Measurements from ENCODE around the gene FARP1. TPM values are rescaled to one million over a fixed set of nuclear protein-coding genes. Genes with fewer than 3 reads are reported as not detected.

FARP1 gene
- total RNA-seq, 1 donor from 2014 or later: 36.5 TPM

DNA sequence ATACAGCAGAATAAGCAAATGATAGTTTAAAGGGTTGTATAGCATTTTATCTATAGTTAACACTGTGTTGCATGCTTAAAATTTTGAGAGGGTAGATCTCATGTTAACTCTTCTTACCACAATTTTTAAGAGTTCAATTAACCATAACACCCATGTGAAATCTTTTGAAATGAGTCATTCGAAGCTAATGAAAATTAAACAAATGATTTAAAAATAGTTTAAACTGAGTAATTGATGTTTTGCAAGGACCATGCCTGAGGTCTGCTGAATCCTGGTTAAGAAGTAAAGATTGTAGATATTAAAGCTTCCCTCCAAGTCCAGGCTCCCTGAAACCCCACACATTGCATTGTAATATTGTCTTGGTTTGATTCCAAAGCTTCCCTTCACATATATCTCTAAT is 210.9 kb downstream of the FARP1 start:
- H3K4me1 ChIP-seq (ENCODE audit: control insufficient read depth in 3 of 3, insufficient read depth in 3 of 3, low read length in 3 of 3): no peaks in the 10 kb centered on the region
- no peak overlapping the region for H3K4me3 ChIP-seq (ENCODE audit: low read length in 3 of 3)
- H3K27me3 ChIP-seq (ENCODE audit: control insufficient read depth in 3 of 3, insufficient read depth in 3 of 3, low read length in 3 of 3): no peaks in the 10 kb centered on the region
- no peak overlapping the region for H3K27ac ChIP-seq (ENCODE audit: low read depth, low read length)
- no peaks in the 10 kb centered on the region for H3K9me3 ChIP-seq (ENCODE audit: control insufficient read depth in 3 of 3, low read length in 3 of 3)
- no peak overlapping the region for H3K9ac ChIP-seq (ENCODE audit: low read depth in 1 of 3, low read length in 3 of 3)
- no peaks in the 10 kb centered on the region for H3K36me3 ChIP-seq (ENCODE audit: control insufficient read depth in 3 of 3, insufficient read depth in 3 of 3, low read length in 3 of 3)

GRCh38 chr13:98358937-98359336 is 216.0 kb downstream of the FARP1 start:
- Histone ChIP-seq H3K27me3 (ENCODE audit: control insufficient read depth in 3 of 3, insufficient read depth in 3 of 3, low read length in 3 of 3) (no peaks in the 10 kb centered on the region), H3K4me3 (ENCODE audit: low read length in 3 of 3) (no peak overlapping the region), H3K36me3 (ENCODE audit: control insufficient read depth in 3 of 3, insufficient read depth in 3 of 3, low read length in 3 of 3) (no peaks in the 10 kb centered on the region), H3K9me3 (ENCODE audit: control insufficient read depth in 3 of 3, low read length in 3 of 3) (no peaks in the 10 kb centered on the region), H3K4me1 (ENCODE audit: control insufficient read depth in 3 of 3, insufficient read depth in 3 of 3, low read length in 3 of 3) (no peaks in the 10 kb centered on the region), H3K9ac (ENCODE audit: low read depth in 1 of 3, low read length in 3 of 3) (no peak overlapping the region), H3K27ac (ENCODE audit: low read depth, low read length) (no peak overlapping the region)

DNA sequence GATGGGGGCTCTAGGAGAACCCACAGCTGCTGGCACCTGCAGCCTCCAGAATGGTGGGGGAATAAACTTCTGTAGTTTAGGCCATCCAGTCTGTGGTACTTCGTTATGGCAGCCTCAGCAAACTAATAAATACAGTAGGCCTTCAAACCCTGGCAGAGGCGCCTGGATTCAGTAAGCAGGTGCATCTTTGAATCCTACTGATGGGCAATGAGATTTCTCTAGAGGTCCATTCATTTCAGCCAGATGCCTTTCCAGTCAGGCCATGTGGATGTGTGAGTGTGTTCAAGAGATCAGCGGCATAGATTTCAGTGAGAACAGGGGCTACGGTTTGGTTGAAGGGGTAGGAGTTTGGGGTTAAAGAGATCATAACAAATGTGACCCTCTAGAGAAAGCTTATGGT is 217.7 kb downstream of the FARP1 start:
- Histone ChIP-seq H3K9ac (ENCODE audit: low read depth in 1 of 3, low read length in 3 of 3) (no peak overlapping the region), H3K27me3 (ENCODE audit: control insufficient read depth in 3 of 3, insufficient read depth in 3 of 3, low read length in 3 of 3) (no peaks in the 10 kb centered on the region), H3K36me3 (ENCODE audit: control insufficient read depth in 3 of 3, insufficient read depth in 3 of 3, low read length in 3 of 3) (no peaks in the 10 kb centered on the region), H3K4me3 (ENCODE audit: low read length in 3 of 3) (no peak overlapping the region), H3K9me3 (ENCODE audit: control insufficient read depth in 3 of 3, low read length in 3 of 3) (no peaks in the 10 kb centered on the region), H3K27ac (ENCODE audit: low read depth, low read length) (no peak overlapping the region), H3K4me1 (ENCODE audit: control insufficient read depth in 3 of 3, insufficient read depth in 3 of 3, low read length in 3 of 3) (peaks cover 0 to 3% (median 0%) of the 10 kb centered on the region in 3 donors)

DNA sequence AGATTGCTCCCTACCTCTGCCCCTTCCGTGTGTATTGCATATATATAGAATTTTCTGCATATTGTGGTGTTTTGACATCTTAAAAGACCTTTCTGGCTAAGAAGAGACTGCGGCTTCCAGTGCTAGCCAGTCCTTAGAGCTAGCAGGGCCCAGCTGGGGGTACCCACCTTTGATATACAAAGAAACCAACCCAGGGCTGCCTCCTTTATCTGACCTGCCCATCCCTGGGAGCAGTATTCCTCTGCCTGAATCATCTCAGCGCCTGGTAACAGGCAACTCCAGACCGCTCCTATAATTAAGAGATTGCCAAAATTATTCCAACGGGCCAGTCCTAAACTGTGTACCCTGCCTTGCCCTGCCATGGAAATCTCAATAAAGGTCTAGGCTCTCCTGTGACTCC is 220.4 kb downstream of the FARP1 start:
- H3K9ac ChIP-seq (ENCODE audit: low read depth in 1 of 3, low read length in 3 of 3): no peak overlapping the region
- H3K9me3 ChIP-seq (ENCODE audit: control insufficient read depth in 3 of 3, low read length in 3 of 3): no peaks in the 10 kb centered on the region
- no peak overlapping the region for H3K27ac ChIP-seq (ENCODE audit: low read depth, low read length)
- H3K36me3 ChIP-seq (ENCODE audit: control insufficient read depth in 3 of 3, insufficient read depth in 3 of 3, low read length in 3 of 3): no peaks in the 10 kb centered on the region
- H3K4me3 ChIP-seq (ENCODE audit: low read length in 3 of 3): no peak overlapping the region
- no peaks in the 10 kb centered on the region for H3K27me3 ChIP-seq (ENCODE audit: control insufficient read depth in 3 of 3, insufficient read depth in 3 of 3, low read length in 3 of 3)
- H3K4me1 ChIP-seq (ENCODE audit: control insufficient read depth in 3 of 3, insufficient read depth in 3 of 3, low read length in 3 of 3): peaks cover 0 to 3% (median 0%) of the 10 kb centered on the region in 3 donors

- H3K36me3 ChIP-seq (ENCODE audit: control insufficient read depth in 3 of 3, insufficient read depth in 3 of 3, low read length in 3 of 3): no peaks in the 10 kb centered on the region
- no peak overlapping the region for H3K27ac ChIP-seq (ENCODE audit: low read depth, low read length)
- H3K4me3 ChIP-seq (ENCODE audit: low read length in 3 of 3): no peak overlapping the region
- peaks cover 0 to 3% (median 0%) of the 10 kb centered on the region in 3 donors for H3K4me1 ChIP-seq (ENCODE audit: control insufficient read depth in 3 of 3, insufficient read depth in 3 of 3, low read length in 3 of 3)
- H3K27me3 ChIP-seq (ENCODE audit: control insufficient read depth in 3 of 3, insufficient read depth in 3 of 3, low read length in 3 of 3): no peaks in the 10 kb centered on the region
- no peak overlapping the region for H3K9ac ChIP-seq (ENCODE audit: low read depth in 1 of 3, low read length in 3 of 3)
- no peaks in the 10 kb centered on the region for H3K9me3 ChIP-seq (ENCODE audit: control insufficient read depth in 3 of 3, low read length in 3 of 3)
Observed at GRCh38 chr13:98364179-98364578, 221.3 kb downstream of the FARP1 start.

- Histone ChIP-seq H3K9me3 (ENCODE audit: control insufficient read depth in 3 of 3, low read length in 3 of 3) (no peaks in the 10 kb centered on the region), H3K27me3 (ENCODE audit: control insufficient read depth in 3 of 3, insufficient read depth in 3 of 3, low read length in 3 of 3) (no peaks in the 10 kb centered on the region), H3K4me3 (ENCODE audit: low read length in 3 of 3) (no peak overlapping the region), H3K4me1 (ENCODE audit: control insufficient read depth in 3 of 3, insufficient read depth in 3 of 3, low read length in 3 of 3) (peaks cover 0 to 3% (median 0%) of the 10 kb centered on the region in 3 donors), H3K9ac (ENCODE audit: low read depth in 1 of 3, low read length in 3 of 3) (no peak overlapping the region), H3K36me3 (ENCODE audit: control insufficient read depth in 3 of 3, insufficient read depth in 3 of 3, low read length in 3 of 3) (no peaks in the 10 kb centered on the region), H3K27ac (ENCODE audit: low read depth, low read length) (no peak overlapping the region)
Observed at GRCh38 chr13:98364647-98365046, 221.8 kb downstream of the FARP1 start.

GRCh38 chr13:98365302-98365701 is 222.4 kb downstream of the FARP1 start:
- Histone ChIP-seq H3K27me3 (ENCODE audit: control insufficient read depth in 3 of 3, insufficient read depth in 3 of 3, low read length in 3 of 3) (no peaks in the 10 kb centered on the region), H3K9ac (ENCODE audit: low read depth in 1 of 3, low read length in 3 of 3) (no peak overlapping the region), H3K27ac (ENCODE audit: low read depth, low read length) (no peak overlapping the region), H3K4me1 (ENCODE audit: control insufficient read depth in 3 of 3, insufficient read depth in 3 of 3, low read length in 3 of 3) (peaks cover 0 to 3% (median under 1%) of the 10 kb centered on the region in 3 donors), H3K36me3 (ENCODE audit: control insufficient read depth in 3 of 3, insufficient read depth in 3 of 3, low read length in 3 of 3) (no peaks in the 10 kb centered on the region), H3K4me3 (ENCODE audit: low read length in 3 of 3) (no peak overlapping the region), H3K9me3 (ENCODE audit: control insufficient read depth in 3 of 3, low read length in 3 of 3) (no peaks in the 10 kb centered on the region)

GRCh38 chr13:98366010-98366409 is 223.1 kb downstream of the FARP1 start:
- Histone ChIP-seq H3K27ac (ENCODE audit: low read depth, low read length) (no peak overlapping the region), H3K27me3 (ENCODE audit: control insufficient read depth in 3 of 3, insufficient read depth in 3 of 3, low read length in 3 of 3) (no peaks in the 10 kb centered on the region), H3K9me3 (ENCODE audit: control insufficient read depth in 3 of 3, low read length in 3 of 3) (no peaks in the 10 kb centered on the region), H3K4me1 (ENCODE audit: control insufficient read depth in 3 of 3, insufficient read depth in 3 of 3, low read length in 3 of 3) (peaks cover 5 to 8% (median 7%) of the 10 kb centered on the region in 3 donors), H3K36me3 (ENCODE audit: control insufficient read depth in 3 of 3, insufficient read depth in 3 of 3, low read length in 3 of 3) (no peaks in the 10 kb centered on the region), H3K9ac (ENCODE audit: low read depth in 1 of 3, low read length in 3 of 3) (no peak overlapping the region), H3K4me3 (ENCODE audit: low read length in 3 of 3) (no peak overlapping the region)

DNA sequence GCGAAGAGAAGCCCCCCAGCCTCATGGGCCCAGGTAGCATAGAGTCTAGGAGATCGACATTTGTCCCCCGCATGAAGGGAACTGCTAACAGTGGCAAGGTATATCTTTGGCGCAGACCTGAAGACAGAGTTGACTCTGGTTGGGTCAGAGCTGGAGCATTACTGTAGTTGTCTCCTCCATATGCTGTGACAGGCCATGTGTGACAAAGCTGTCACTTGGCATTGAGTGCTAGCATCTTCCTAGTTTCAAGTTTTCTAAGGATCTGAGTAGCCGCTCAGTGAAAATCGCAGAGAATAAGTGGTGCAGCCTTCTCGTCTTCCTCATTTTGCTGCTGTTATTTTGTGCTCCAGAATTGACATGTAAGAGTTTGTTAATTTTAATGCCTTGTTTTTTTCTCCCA is 223.5 kb downstream of the FARP1 start:
- Histone ChIP-seq H3K36me3 (ENCODE audit: control insufficient read depth in 3 of 3, insufficient read depth in 3 of 3, low read length in 3 of 3) (no peaks in the 10 kb centered on the region), H3K4me3 (ENCODE audit: low read length in 3 of 3) (no peak overlapping the region), H3K9me3 (ENCODE audit: control insufficient read depth in 3 of 3, low read length in 3 of 3) (no peaks in the 10 kb centered on the region), H3K9ac (ENCODE audit: low read depth in 1 of 3, low read length in 3 of 3) (no peak overlapping the region), H3K27me3 (ENCODE audit: control insufficient read depth in 3 of 3, insufficient read depth in 3 of 3, low read length in 3 of 3) (no peaks in the 10 kb centered on the region), H3K4me1 (ENCODE audit: control insufficient read depth in 3 of 3, insufficient read depth in 3 of 3, low read length in 3 of 3) (peaks cover 7 to 10% (median 9%) of the 10 kb centered on the region in 3 donors), H3K27ac (ENCODE audit: low read depth, low read length) (no peak overlapping the region)

GRCh38 chr13:98366959-98367358 is 224.1 kb downstream of the FARP1 start:
- H3K4me3 ChIP-seq (ENCODE audit: low read length in 3 of 3): no peak overlapping the region
- H3K36me3 ChIP-seq (ENCODE audit: control insufficient read depth in 3 of 3, insufficient read depth in 3 of 3, low read length in 3 of 3): no peaks in the 10 kb centered on the region
- H3K9me3 ChIP-seq (ENCODE audit: control insufficient read depth in 3 of 3, low read length in 3 of 3): no peaks in the 10 kb centered on the region
- no peaks in the 10 kb centered on the region for H3K27me3 ChIP-seq (ENCODE audit: control insufficient read depth in 3 of 3, insufficient read depth in 3 of 3, low read length in 3 of 3)
- H3K27ac ChIP-seq (ENCODE audit: low read depth, low read length): no peak overlapping the region
- peaks cover 11 to 14% (median 13%) of the 10 kb centered on the region in 3 donors for H3K4me1 ChIP-seq (ENCODE audit: control insufficient read depth in 3 of 3, insufficient read depth in 3 of 3, low read length in 3 of 3)
- H3K9ac ChIP-seq (ENCODE audit: low read depth in 1 of 3, low read length in 3 of 3): no peak overlapping the region

DNA sequence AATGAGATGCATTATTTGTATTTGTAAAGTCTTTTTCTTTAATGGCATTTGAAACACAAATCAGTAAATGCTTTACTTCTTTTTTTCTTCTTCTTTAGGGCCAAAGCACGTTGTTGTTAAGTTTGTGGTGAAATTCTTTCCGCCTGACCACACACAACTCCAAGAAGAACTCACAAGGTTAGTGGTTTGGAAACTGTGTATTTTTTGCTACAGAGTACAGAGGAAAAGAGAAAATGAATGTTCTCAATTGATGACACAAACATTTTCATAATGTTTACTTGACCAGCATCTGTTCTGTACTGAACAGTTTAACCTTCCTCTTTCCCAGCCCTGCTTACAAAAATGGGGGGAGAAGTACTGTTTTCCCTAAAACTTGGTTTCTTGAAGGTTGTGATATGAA is 225.1 kb downstream of the FARP1 start:
- Histone ChIP-seq H3K9me3 (ENCODE audit: control insufficient read depth in 3 of 3, low read length in 3 of 3) (no peaks in the 10 kb centered on the region), H3K27me3 (ENCODE audit: control insufficient read depth in 3 of 3, insufficient read depth in 3 of 3, low read length in 3 of 3) (no peaks in the 10 kb centered on the region), H3K36me3 (ENCODE audit: control insufficient read depth in 3 of 3, insufficient read depth in 3 of 3, low read length in 3 of 3) (no peaks in the 10 kb centered on the region), H3K4me3 (ENCODE audit: low read length in 3 of 3) (no peak overlapping the region), H3K27ac (ENCODE audit: low read depth, low read length) (no peak overlapping the region), H3K9ac (ENCODE audit: low read depth in 1 of 3, low read length in 3 of 3) (no peak overlapping the region), H3K4me1 (ENCODE audit: control insufficient read depth in 3 of 3, insufficient read depth in 3 of 3, low read length in 3 of 3) (peaks cover 20 to 23% (median 21%) of the 10 kb centered on the region in 3 donors)
